Endothelial cell (in vitro differentiated cells): Measurements from ENCODE around the gene EXOC5. TPM values are rescaled to one million over a fixed set of nuclear protein-coding genes. Genes with fewer than 3 reads are reported as not detected.

ENCODE experiments used
- DNase-seq: peaks from one replicate; pipeline ENCODE4 v3.0.0; 2021; ENCODE audit warnings: low spot score
- H3K27ac Mint-ChIP-seq: one replicate; pipeline ENCODE4 v1.8.0; 2021; ENCODE audit warnings: mixed read lengths, inconsistent platforms; ENCODE audit not compliant: unreplicated experiment
- H3K27me3 Mint-ChIP-seq: one replicate; pipeline ENCODE4 v1.8.0; 2021; ENCODE audit warnings: mild to moderate bottlenecking, moderate library complexity, mixed read lengths, inconsistent platforms; ENCODE audit not compliant: unreplicated experiment
- H3K36me3 Mint-ChIP-seq: one replicate; pipeline ENCODE4 v1.8.0; 2021; ENCODE audit warnings: mild to moderate bottlenecking, low read depth, mixed read lengths, inconsistent platforms; ENCODE audit not compliant: unreplicated experiment
- H3K4me1 Mint-ChIP-seq: one replicate; pipeline ENCODE4 v1.8.0; 2021; ENCODE audit warnings: mild to moderate bottlenecking, mixed read lengths, inconsistent platforms; ENCODE audit not compliant: unreplicated experiment
- H3K4me3 Mint-ChIP-seq: one replicate; pipeline ENCODE4 v1.8.0; 2021; ENCODE audit warnings: mild to moderate bottlenecking, mixed read lengths, inconsistent platforms; ENCODE audit not compliant: unreplicated experiment
- H3K9me3 Mint-ChIP-seq: one replicate; pipeline ENCODE4 v1.8.0; 2021; ENCODE audit warnings: mixed read lengths, inconsistent platforms; ENCODE audit not compliant: unreplicated experiment
- CTCF ChIP-seq: fragments of 200-600 bp; sonication (generic); IDR thresholded peaks from one replicate; pipeline ENCODE4 v1.5.0; 2021; ENCODE audit warnings: antibody characterized with exemption; ENCODE audit not compliant: unreplicated experiment
- total RNA-seq: library from RNA; stranded (reverse); fragmentation: NEBNext Ultra II Directional; extraction: Animal tissue kit (Norgen Biotek cat#: 25700); gene quantifications from one replicate; pipeline ENCODE4 v1.2.1, GENCODE V29; 2021; ENCODE audit not compliant: unreplicated experiment

EXOC5 gene
- total RNA-seq, 1 donor from 2014 or later: 131 TPM

- H3K4me3 Mint-ChIP-seq: no peak overlapping the region
- no peak for TF ChIP-seq CTCF
- H3K27ac Mint-ChIP-seq: no peak overlapping the region
Observed at GRCh38 chr14:57291692-57292647, 23.3 kb upstream of the EXOC5 start.

GRCh38 chr14:57290751-57291150 is 22.0 kb upstream of the EXOC5 start:
- Mint-ChIP-seq H3K9me3 (no peaks in the 10 kb centered on the region), H3K36me3 (peaks cover 12% of the 10 kb centered on the region), H3K27ac (no peak overlapping the region), H3K27me3 (no peaks in the 10 kb centered on the region), H3K4me3 (no peak overlapping the region), H3K4me1 (no peaks in the 10 kb centered on the region)
- DNase-seq: no peak
- no peak for TF ChIP-seq CTCF

More at GRCh38 chr14:57291692-57292647, 23.3 kb upstream of the EXOC5 start:
- no peaks in the 10 kb centered on the region for H3K27me3 Mint-ChIP-seq
- no peaks in the 10 kb centered on the region for H3K9me3 Mint-ChIP-seq
- DNase-seq: no peak
- no peaks in the 10 kb centered on the region for H3K4me1 Mint-ChIP-seq
- peaks cover 12% of the 10 kb centered on the region for H3K36me3 Mint-ChIP-seq

GRCh38 chr14:57287745-57288144 is 19.0 kb upstream of the EXOC5 start:
- Mint-ChIP-seq H3K4me1 (no peaks in the 10 kb centered on the region), H3K9me3 (no peaks in the 10 kb centered on the region), H3K36me3 (peaks cover 23% of the 10 kb centered on the region), H3K27me3 (no peaks in the 10 kb centered on the region), H3K4me3 (no peak overlapping the region), H3K27ac (no peak overlapping the region)
- TF ChIP-seq CTCF: no peak
- DNase-seq: no peak

GRCh38 chr14:57277062-57277461 is 8.4 kb upstream of the EXOC5 start:
- H3K4me3 Mint-ChIP-seq: no peak overlapping the region

More at GRCh38 chr14:57277062-57277461, 8.4 kb upstream of the EXOC5 start:
- no peak for DNase-seq
- Mint-ChIP-seq H3K4me1 (peaks cover 7% of the 10 kb centered on the region), H3K9me3 (no peaks in the 10 kb centered on the region), H3K27me3 (no peaks in the 10 kb centered on the region), H3K36me3 (peaks cover 28% of the 10 kb centered on the region), H3K27ac (no peak overlapping the region)
- TF ChIP-seq CTCF: no peak
